ENCODE data around the gene RGP1. TPM values are rescaled to one million over a fixed set of nuclear protein-coding genes. Genes with fewer than 3 reads are reported as not detected.

Gene RGP1
- polyA plus RNA-seq, 3 donors = 2.3 to 9.0 (median 3.3) TPM

GRCh38 chr9:35740243-35740642 lies 8.8 kb upstream of the RGP1 start:
- Histone ChIP-seq H4K20me1 (ENCODE audit: insufficient read depth, low read length) (peaks cover 96% of the 10 kb centered on the region), H3K36me3 (replicated peaks in 1 of 2; ENCODE audit: control insufficient read depth in 1 of 2, insufficient read depth in 2 of 2, low read length in 2 of 2) (peaks cover 77 to 94% of the 10 kb centered on the region in 2 donors), H3K9ac (ENCODE audit: insufficient read depth, low read length, poor library complexity, severe bottlenecking) (no peak overlapping the region), H3K79me2 (ENCODE audit: insufficient read depth, low read length) (peaks cover 18% of the 10 kb centered on the region), H3K4me1 (ENCODE audit: control insufficient read depth in 1 of 2, insufficient read depth in 2 of 2, low read length in 2 of 2) (peaks cover 16 to 23% of the 10 kb centered on the region in 2 donors), H3K4me3 (replicated peaks in 1 of 3; ENCODE audit: low read depth in 2 of 3, low read length in 3 of 3) (no peak overlapping the region), H3K27ac (ENCODE audit: low read depth in 1 of 2, low read length in 2 of 2) (no peak overlapping the region), H2AFZ (ENCODE audit: insufficient read depth, low read depth, low read length, poor library complexity, severe bottlenecking) (no peak overlapping the region), H3K9me3 (replicated peaks in 1 of 2; ENCODE audit: control insufficient read depth in 1 of 2, insufficient read depth in 1 of 2, low read length in 2 of 2) (no peaks in the 10 kb centered on the region), H3K27me3 (ENCODE audit: control insufficient read depth in 2 of 2, insufficient read depth in 2 of 2, low read length in 2 of 2) (no peaks in the 10 kb centered on the region), H3K4me2 (replicated peaks; ENCODE audit: extremely low read depth, low read length, poor library complexity, severe bottlenecking) (no peak overlapping the region)
- peaks cover 0 to 2% (median 0%) of the 10 kb centered on the region in 7 donors for H3K9me3 Mint-ChIP-seq
- TF ChIP-seq, protein P1, sequence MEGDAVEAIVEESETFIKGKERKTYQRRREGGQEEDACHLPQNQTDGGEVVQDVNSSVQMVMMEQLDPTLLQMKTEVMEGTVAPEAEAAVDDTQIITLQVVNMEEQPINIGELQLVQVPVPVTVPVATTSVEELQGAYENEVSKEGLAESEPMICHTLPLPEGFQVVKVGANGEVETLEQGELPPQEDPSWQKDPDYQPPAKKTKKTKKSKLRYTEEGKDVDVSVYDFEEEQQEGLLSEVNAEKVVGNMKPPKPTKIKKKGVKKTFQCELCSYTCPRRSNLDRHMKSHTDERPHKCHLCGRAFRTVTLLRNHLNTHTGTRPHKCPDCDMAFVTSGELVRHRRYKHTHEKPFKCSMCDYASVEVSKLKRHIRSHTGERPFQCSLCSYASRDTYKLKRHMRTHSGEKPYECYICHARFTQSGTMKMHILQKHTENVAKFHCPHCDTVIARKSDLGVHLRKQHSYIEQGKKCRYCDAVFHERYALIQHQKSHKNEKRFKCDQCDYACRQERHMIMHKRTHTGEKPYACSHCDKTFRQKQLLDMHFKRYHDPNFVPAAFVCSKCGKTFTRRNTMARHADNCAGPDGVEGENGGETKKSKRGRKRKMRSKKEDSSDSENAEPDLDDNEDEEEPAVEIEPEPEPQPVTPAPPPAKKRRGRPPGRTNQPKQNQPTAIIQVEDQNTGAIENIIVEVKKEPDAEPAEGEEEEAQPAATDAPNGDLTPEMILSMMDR (IDR thresholded peaks at IDR 0.05) = no peak
- 86% methylated on average over 1 of the region's 6 CpGs for WGBS (ENCODE audit: insufficient coverage)
- peaks cover 81 to 97% of the 10 kb centered on the region in 2 donors for H3K36me3 Mint-ChIP-seq
- H3K27ac Mint-ChIP-seq = peak overlapping the region in 1 of 7 donors; percentile 46
- H3K4me1 Mint-ChIP-seq = peaks cover 26% of the 10 kb centered on the region
- H3K27me3 Mint-ChIP-seq (ENCODE audit: low read depth in 3 of 3) = peaks cover 0 to 3% (median 1%) of the 10 kb centered on the region in 3 donors
- no peak for DNase-seq
- intact Hi-C loops (cut with micrococcal nuclease) = no loop called here
- no peak overlapping the region for H3K4me3 Mint-ChIP-seq

GRCh38 chr9:35741740-35742139 lies 7.3 kb upstream of the RGP1 start:
- no peak overlapping the region for H2AFZ ChIP-seq (ENCODE audit: insufficient read depth, low read depth, low read length, poor library complexity, severe bottlenecking)
- intact Hi-C loops (cut with micrococcal nuclease) = no loop called here
- no peak overlapping the region for H3K27ac ChIP-seq (ENCODE audit: low read depth in 1 of 2, low read length in 2 of 2)
- H3K4me3 ChIP-seq (replicated peaks in 1 of 3; ENCODE audit: low read depth in 2 of 3, low read length in 3 of 3) = no peak overlapping the region
- H3K4me1 ChIP-seq (ENCODE audit: control insufficient read depth in 1 of 2, insufficient read depth in 2 of 2, low read length in 2 of 2) = peaks cover 28 to 31% of the 10 kb centered on the region in 2 donors
- peaks cover 0 to 3% (median 1%) of the 10 kb centered on the region in 3 donors for H3K27me3 Mint-ChIP-seq (ENCODE audit: low read depth in 3 of 3)
- H3K9me3 Mint-ChIP-seq = peaks cover 0 to 2% (median 0%) of the 10 kb centered on the region in 7 donors
- peaks cover 68 to 80% of the 10 kb centered on the region in 2 donors for H3K36me3 ChIP-seq (replicated peaks in 1 of 2; ENCODE audit: control insufficient read depth in 1 of 2, insufficient read depth in 2 of 2, low read length in 2 of 2)
- peaks cover 33% of the 10 kb centered on the region for H3K79me2 ChIP-seq (ENCODE audit: insufficient read depth, low read length)
- H3K9ac ChIP-seq (ENCODE audit: insufficient read depth, low read length, poor library complexity, severe bottlenecking) = no peak overlapping the region
- H3K4me3 Mint-ChIP-seq = no peak overlapping the region
- DNase-seq = no peak
- H3K27ac Mint-ChIP-seq = peak overlapping the region in 2 of 7 donors; percentile 2 to 27
- no peaks in the 10 kb centered on the region for H3K9me3 ChIP-seq (replicated peaks in 1 of 2; ENCODE audit: control insufficient read depth in 1 of 2, insufficient read depth in 1 of 2, low read length in 2 of 2)
- no peak overlapping the region for H3K4me2 ChIP-seq (replicated peaks; ENCODE audit: extremely low read depth, low read length, poor library complexity, severe bottlenecking)
- peaks cover 96% of the 10 kb centered on the region for H4K20me1 ChIP-seq (ENCODE audit: insufficient read depth, low read length)
- H3K36me3 Mint-ChIP-seq = peaks cover 84 to 93% of the 10 kb centered on the region in 2 donors
- H3K4me1 Mint-ChIP-seq = peaks cover 32% of the 10 kb centered on the region
- no peaks in the 10 kb centered on the region for H3K27me3 ChIP-seq (ENCODE audit: control insufficient read depth in 2 of 2, insufficient read depth in 2 of 2, low read length in 2 of 2)
- WGBS (ENCODE audit: insufficient coverage) = 75% methylated on average over 7 of the region's 7 CpGs
- TF ChIP-seq, protein P1 (IDR thresholded peaks at IDR 0.05) = no peak

Measured in CD14-positive monocyte (primary cell).